IPS-20b (cell line): ENCODE data around the gene COL1A2.

Source experiments
- H3K27ac ChIP-seq: one replicate; pipeline ENCODE4 v1.5.1; 2013; ENCODE audit warnings: low read length
- H3K27me3 ChIP-seq: 2 replicates; pipeline ENCODE4 v1.6.1; 2013; ENCODE audit warnings: mild to moderate bottlenecking, low read length, inconsistent platforms; ENCODE audit not compliant: insufficient read depth
- H3K36me3 ChIP-seq: 2 replicates; pipeline ENCODE4 v1.6.1; 2013; ENCODE audit warnings: low read depth, mild to moderate bottlenecking, inconsistent platforms, low read length, moderate library complexity; ENCODE audit not compliant: insufficient read depth
- H3K4me1 ChIP-seq: 2 replicates; pipeline ENCODE4 v1.6.1; 2013; ENCODE audit warnings: mild to moderate bottlenecking, control low read depth, inconsistent platforms, low read length, moderate library complexity; ENCODE audit not compliant: insufficient read depth
- H3K4me3 ChIP-seq: 2 replicates; pipeline ENCODE4 v1.5.1; 2013; ENCODE audit warnings: mild to moderate bottlenecking, low read length, inconsistent platforms
- H3K9ac ChIP-seq: 2 replicates; pipeline ENCODE4 v1.6.1; 2013; ENCODE audit warnings: low read depth, mild to moderate bottlenecking, inconsistent platforms, low read length, moderate library complexity
- H3K9me3 ChIP-seq: 2 replicates; pipeline ENCODE4 v1.6.1; 2013; ENCODE audit warnings: mild to moderate bottlenecking, low read depth, low read length, inconsistent platforms; ENCODE audit not compliant: insufficient read depth

Gene COL1A2

GRCh38 chr7:94397722-94398121 lies 3.0 kb downstream of the COL1A2 start:
- Histone ChIP-seq H3K9ac (no peak overlapping the region), H3K27me3 (peaks cover 9% of the 10 kb centered on the region; the same call in 1 of the 2 replicates), H3K4me3 (no peak overlapping the region), H3K9me3 (no peaks in the 10 kb centered on the region), H3K27ac (no peak overlapping the region), H3K36me3 (peaks cover 45% of the 10 kb centered on the region), H3K4me1 (peaks cover 8% of the 10 kb centered on the region; the same call in 1 of the 2 replicates)

GRCh38 chr7:94398841-94399240 lies 4.1 kb downstream of the COL1A2 start:
- Histone ChIP-seq H3K27me3 (peaks cover 4% of the 10 kb centered on the region; the same call in 1 of the 2 replicates), H3K4me3 (no peak overlapping the region), H3K4me1 (no peaks in the 10 kb centered on the region; the same call in 1 of the 2 replicates), H3K9ac (no peak overlapping the region), H3K36me3 (peaks cover 57% of the 10 kb centered on the region), H3K9me3 (no peaks in the 10 kb centered on the region), H3K27ac (no peak overlapping the region)

DNA sequence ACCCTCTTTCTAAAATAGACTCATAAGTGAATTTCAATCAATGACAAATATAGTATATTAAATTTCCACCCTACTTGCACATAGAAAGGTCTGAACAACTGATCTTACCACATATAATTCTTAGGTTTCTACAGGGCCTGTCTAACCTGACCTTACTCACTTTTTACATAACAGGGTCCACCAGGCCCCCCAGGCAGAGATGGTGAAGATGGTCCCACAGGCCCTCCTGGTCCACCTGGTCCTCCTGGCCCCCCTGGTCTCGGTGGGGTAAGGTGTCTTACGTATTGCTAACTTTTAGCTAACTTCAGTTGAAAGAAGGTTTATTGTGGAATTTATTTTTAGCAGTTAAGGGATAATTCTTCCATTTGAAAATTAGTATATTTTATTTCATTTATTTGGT lies 5.3 kb downstream of the COL1A2 start:
- no peak overlapping the region for H3K27ac ChIP-seq
- no peaks in the 10 kb centered on the region for H3K27me3 ChIP-seq
- no peaks in the 10 kb centered on the region for H3K4me1 ChIP-seq
- H3K4me3 ChIP-seq = no peak overlapping the region
- no peaks in the 10 kb centered on the region for H3K9me3 ChIP-seq
- H3K9ac ChIP-seq = no peak overlapping the region
- H3K36me3 ChIP-seq = peaks cover 68% of the 10 kb centered on the region

- no peak overlapping the region for H3K4me3 ChIP-seq
- H3K9ac ChIP-seq = no peak overlapping the region
- H3K4me1 ChIP-seq = no peaks in the 10 kb centered on the region
- H3K27ac ChIP-seq = no peak overlapping the region
- no peaks in the 10 kb centered on the region for H3K27me3 ChIP-seq
- no peaks in the 10 kb centered on the region for H3K9me3 ChIP-seq
- H3K36me3 ChIP-seq = peaks cover 77% of the 10 kb centered on the region
Observed at GRCh38 chr7:94400643-94401427, 6.1 kb downstream of the COL1A2 start.

- Histone ChIP-seq H3K9me3 (no peaks in the 10 kb centered on the region), H3K4me1 (no peaks in the 10 kb centered on the region), H3K4me3 (no peak overlapping the region), H3K27ac (no peak overlapping the region), H3K36me3 (peaks cover 82% of the 10 kb centered on the region), H3K9ac (no peak overlapping the region), H3K27me3 (no peaks in the 10 kb centered on the region)
Observed at GRCh38 chr7:94401428-94401814, 6.7 kb downstream of the COL1A2 start.

GRCh38 chr7:94403546-94403945 lies 8.9 kb downstream of the COL1A2 start:
- Histone ChIP-seq H3K4me3 (no peak overlapping the region), H3K27ac (no peak overlapping the region), H3K27me3 (no peaks in the 10 kb centered on the region), H3K9ac (no peak overlapping the region), H3K4me1 (no peaks in the 10 kb centered on the region), H3K36me3 (peaks cover 97% of the 10 kb centered on the region), H3K9me3 (no peaks in the 10 kb centered on the region)

GRCh38 chr7:94405506-94405905 lies 10.8 kb downstream of the COL1A2 start:
- Histone ChIP-seq H3K4me1 (no peaks in the 10 kb centered on the region), H3K9me3 (no peaks in the 10 kb centered on the region), H3K4me3 (no peak overlapping the region), H3K9ac (no peak overlapping the region), H3K36me3 (peaks cover 97% of the 10 kb centered on the region), H3K27me3 (no peaks in the 10 kb centered on the region), H3K27ac (no peak overlapping the region)

GRCh38 chr7:94406696-94407095 lies 12.0 kb downstream of the COL1A2 start:
- no peaks in the 10 kb centered on the region for H3K27me3 ChIP-seq
- no peak overlapping the region for H3K4me3 ChIP-seq

DNA sequence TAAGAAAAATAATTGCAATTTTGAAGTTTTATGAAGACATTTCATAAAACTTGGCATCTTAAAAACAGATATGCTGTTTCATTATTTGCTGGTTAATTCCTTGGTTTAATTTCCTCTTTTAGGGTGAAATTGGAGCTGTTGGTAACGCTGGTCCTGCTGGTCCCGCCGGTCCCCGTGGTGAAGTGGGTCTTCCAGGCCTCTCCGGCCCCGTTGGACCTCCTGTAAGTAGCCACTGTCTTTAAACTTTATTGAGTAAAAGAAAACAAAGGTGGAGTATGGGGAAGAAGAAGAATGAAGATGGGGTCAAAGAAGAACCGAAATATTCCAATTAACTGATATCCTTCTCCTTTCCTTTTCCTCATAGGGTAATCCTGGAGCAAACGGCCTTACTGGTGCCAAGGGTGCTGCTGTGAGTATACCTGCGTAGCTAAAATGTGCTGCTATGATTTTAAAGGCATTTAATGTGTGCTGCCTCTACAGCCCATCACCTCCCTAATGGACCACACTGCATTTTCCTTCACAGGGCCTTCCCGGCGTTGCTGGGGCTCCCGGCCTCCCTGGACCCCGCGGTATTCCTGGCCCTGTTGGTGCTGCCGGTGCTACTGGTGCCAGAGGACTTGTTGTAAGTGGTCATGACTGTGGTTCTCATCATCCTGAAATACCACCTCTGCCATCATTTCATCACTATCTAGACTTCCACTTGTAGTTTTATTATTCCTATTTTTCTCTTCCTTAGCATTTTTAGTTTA lies 14.7 kb downstream of the COL1A2 start:
- peaks cover 99% of the 10 kb centered on the region for H3K36me3 ChIP-seq
- no peak overlapping the region for H3K4me3 ChIP-seq
- H3K9me3 ChIP-seq = no peaks in the 10 kb centered on the region
- no peak overlapping the region for H3K9ac ChIP-seq
- no peaks in the 10 kb centered on the region for H3K27me3 ChIP-seq
- no peak overlapping the region for H3K27ac ChIP-seq
- peaks cover 8% of the 10 kb centered on the region; the same call in 1 of the 2 replicates for H3K4me1 ChIP-seq

More at GRCh38 chr7:94406696-94407095, 12.0 kb downstream of the COL1A2 start:
- Histone ChIP-seq H3K9me3 (no peaks in the 10 kb centered on the region), H3K4me1 (no peaks in the 10 kb centered on the region), H3K36me3 (peaks cover 99% of the 10 kb centered on the region), H3K27ac (no peak overlapping the region), H3K9ac (no peak overlapping the region)

GRCh38 chr7:94410413-94411187 lies 15.9 kb downstream of the COL1A2 start:
- H3K9ac ChIP-seq = no peak overlapping the region
- H3K4me1 ChIP-seq = peaks cover 8% of the 10 kb centered on the region; the same call in 1 of the 2 replicates
- no peak overlapping the region for H3K27ac ChIP-seq
- peaks cover 99% of the 10 kb centered on the region for H3K36me3 ChIP-seq
- H3K27me3 ChIP-seq = no peaks in the 10 kb centered on the region
- H3K9me3 ChIP-seq = no peaks in the 10 kb centered on the region
- no peak overlapping the region for H3K4me3 ChIP-seq

GRCh38 chr7:94411188-94411466 lies 16.4 kb downstream of the COL1A2 start:
- Histone ChIP-seq H3K4me1 (peaks cover 8% of the 10 kb centered on the region; the same call in 1 of the 2 replicates), H3K4me3 (no peak overlapping the region), H3K27me3 (no peaks in the 10 kb centered on the region), H3K27ac (no peak overlapping the region), H3K9me3 (no peaks in the 10 kb centered on the region), H3K9ac (no peak overlapping the region), H3K36me3 (peaks cover 99% of the 10 kb centered on the region)
